GM18498 (cell line): ENCODE data around the gene PGM2L1.

ENCODE experiments used
- ATAC-seq: cut with Tn5 transposase; IDR thresholded peaks from one replicate; pipeline ENCODE4 v1.9.1; 2021; ENCODE audit warnings: mild to moderate bottlenecking, moderate library complexity; ENCODE audit not compliant: unreplicated experiment

PGM2L1 gene

GRCh38 chr11:74310857-74311256 is 87.4 kb downstream of the PGM2L1 start:
- ATAC-seq: no peak

- no peak for ATAC-seq
Observed at GRCh38 chr11:74307434-74307833, 90.8 kb downstream of the PGM2L1 start.

GRCh38 chr11:74306435-74307175 is 91.6 kb downstream of the PGM2L1 start:
- no peak for ATAC-seq

GRCh38 chr11:74299015-74299414 is 99.2 kb downstream of the PGM2L1 start:
- ATAC-seq: no peak

GRCh38 chr11:74297484-74297883 is 100.7 kb downstream of the PGM2L1 start:
- no peak for ATAC-seq

GRCh38 chr11:74288911-74289310 is 109.3 kb downstream of the PGM2L1 start:
- no peak for ATAC-seq

GRCh38 chr11:74288161-74288560 is 110.1 kb downstream of the PGM2L1 start:
- no peak for ATAC-seq

- no peak for ATAC-seq
Observed at GRCh38 chr11:74284466-74284865, 113.8 kb downstream of the PGM2L1 start.

GRCh38 chr11:74283580-74284180 is 114.6 kb downstream of the PGM2L1 start:
- no peak for ATAC-seq

GRCh38 chr11:74282914-74283371 is 115.3 kb downstream of the PGM2L1 start:
- ATAC-seq: no peak

- ATAC-seq: no peak
Observed at GRCh38 chr11:74282421-74282820, 115.8 kb downstream of the PGM2L1 start.

GRCh38 chr11:74280494-74280893 is 117.7 kb downstream of the PGM2L1 start:
- no peak for ATAC-seq
